ENCODE results near the gene WNT3. TPM values are rescaled to one million over a fixed set of nuclear protein-coding genes. Genes with fewer than 3 reads are reported as not detected.

The WNT3 gene
- total and polyA plus RNA-seq, 2 donors (not counting 3 experiments of a cell fraction or from before 2014, with no cell fraction given), result 1.4 to 2.1 TPM

DNA sequence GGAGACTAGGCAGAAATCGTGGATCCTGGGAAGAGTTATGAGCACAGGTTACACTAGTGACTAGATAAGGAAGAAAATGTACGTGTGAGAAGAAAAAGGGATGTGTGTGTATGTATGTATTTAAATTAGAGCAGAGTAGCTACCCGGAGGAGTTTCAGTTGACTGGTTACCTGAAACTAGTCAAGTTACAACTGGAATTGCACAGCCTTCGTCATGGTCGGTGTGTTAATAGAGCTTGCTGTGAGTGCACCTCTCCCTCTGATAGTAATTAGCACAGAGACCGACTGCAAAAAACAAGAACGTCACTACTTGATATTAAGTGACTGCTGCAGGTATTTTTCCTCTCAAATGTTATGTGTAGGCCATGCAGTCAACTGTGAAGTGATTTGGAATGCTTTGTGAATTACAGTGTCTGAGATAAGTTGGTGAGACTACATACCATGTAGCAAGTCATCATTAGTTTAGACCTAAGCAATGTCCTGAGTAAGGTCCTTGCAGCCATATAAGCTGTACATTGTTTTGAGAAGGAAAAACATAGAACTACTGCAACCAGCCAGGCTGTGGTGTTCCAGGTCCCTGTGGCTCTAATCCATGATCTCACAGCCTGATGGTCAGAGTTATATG, 95.7 kb downstream of the WNT3 start:
- ChIA-PET POLR2A (no interaction called here), CTCF (no interaction called here)
- intact Hi-C loops (cut with micrococcal nuclease), result loop anchor here (10.0 kb wide), 1 partner anchor 102 kb away; no protein-coding TSS in a partner anchor
- Histone ChIP-seq H3K4me3 (replicated peaks in 1 of 3; ENCODE audit: insufficient read depth in 1 of 3, low read depth in 1 of 3, low read length in 3 of 3) (no peak overlapping the region), H3K27me3 (ENCODE audit: control insufficient read depth in 2 of 2, insufficient read depth in 2 of 2, low read length in 2 of 2) (no peaks in the 10 kb centered on the region), H2AFZ (ENCODE audit: low read depth, low read length) (no peak overlapping the region), H3K9me3 (replicated peaks; ENCODE audit: control insufficient read depth, insufficient read depth, low read length) (no peaks in the 10 kb centered on the region), H3K4me1 (ENCODE audit: control insufficient read depth, extremely low read depth, insufficient read depth, low read length) (peaks cover 10% of the 10 kb centered on the region), H3K9me1 (replicated peaks; ENCODE audit: control insufficient read depth, extremely low read depth, insufficient read depth, low read length) (no peaks in the 10 kb centered on the region), H3K4me2 (ENCODE audit: insufficient read depth, low read length) (no peak overlapping the region), H3K27ac (ENCODE audit: insufficient read depth, low read depth, low read length) (no peak overlapping the region), H3K79me2 (ENCODE audit: control insufficient read depth, insufficient read depth, low read length) (no peaks in the 10 kb centered on the region), H3K9ac (replicated peaks; ENCODE audit: extremely low read depth, insufficient read depth, low read length) (no peak overlapping the region), H4K20me1 (replicated peaks; ENCODE audit: control insufficient read depth, extremely low read depth, insufficient read depth, low read length) (no peaks in the 10 kb centered on the region), H3K36me3 (ENCODE audit: control insufficient read depth in 2 of 2, extremely low read depth in 1 of 2, insufficient read depth in 2 of 2, low read length in 2 of 2) (no peaks in the 10 kb centered on the region)
- dilution Hi-C loops (cut with MboI; ENCODE audit: extremely low pct_ligation_motif_present, low sequenced_read_pairs), result no loop called here
- DNase-seq (ENCODE audit: low read depth, low spot score) (no peak), FAIRE-seq (no peak)
- no TSS peak for BruUV-seq (replicated peaks)
- no peak for TF ChIP-seq GATA2 (IDR thresholded peaks at IDR 0.05; ENCODE audit: insufficient read depth, insufficient read length, low read depth, low read length)
- no peak for TF ChIP-seq POLR2A (IDR thresholded peaks at IDR 0.05; ENCODE audit: low read depth, low read length)
- no peak for TF ChIP-seq EZH2 (IDR thresholded peaks at IDR 0.05; ENCODE audit: borderline replicate concordance, low read depth, low read length, severe bottlenecking)

DNA sequence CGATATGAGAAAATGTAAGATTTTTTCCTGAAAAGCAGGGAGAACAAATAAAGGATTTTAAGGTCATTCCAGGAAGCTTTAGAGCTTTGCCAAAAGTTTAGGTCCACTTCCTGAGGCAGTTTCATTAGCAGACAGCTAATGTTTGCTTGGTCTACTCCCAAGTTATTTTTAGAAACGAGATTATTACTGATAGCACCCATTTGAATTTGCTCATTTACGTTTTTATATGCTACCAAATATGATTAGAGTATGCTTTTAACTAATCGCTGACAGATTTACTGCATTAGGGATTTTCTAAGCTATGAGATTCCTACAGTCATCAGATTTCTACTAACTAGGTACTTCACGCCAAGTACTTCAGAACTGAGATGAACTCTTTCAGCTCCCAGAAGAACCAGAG, 98.1 kb downstream of the WNT3 start:
- FAIRE-seq (peak; percentile 66), DNase-seq (ENCODE audit: low read depth, low spot score) (peak; percentile 58)
- peaks cover 10% of the 10 kb centered on the region for H3K4me1 ChIP-seq (ENCODE audit: control insufficient read depth, extremely low read depth, insufficient read depth, low read length)
- H3K27ac ChIP-seq (ENCODE audit: insufficient read depth, low read depth, low read length), result no peak overlapping the region
- no peaks in the 10 kb centered on the region for H4K20me1 ChIP-seq (replicated peaks; ENCODE audit: control insufficient read depth, extremely low read depth, insufficient read depth, low read length)
- no peaks in the 10 kb centered on the region for H3K27me3 ChIP-seq (ENCODE audit: control insufficient read depth in 2 of 2, insufficient read depth in 2 of 2, low read length in 2 of 2)
- TF ChIP-seq EZH2 (IDR thresholded peaks at IDR 0.05; ENCODE audit: borderline replicate concordance, low read depth, low read length, severe bottlenecking) (no peak), POLR2A (IDR thresholded peaks at IDR 0.05; ENCODE audit: low read depth, low read length) (no peak), MYC (IDR thresholded peaks at IDR 0.05; ENCODE audit: low read depth, low read length) (no peak), JUN (IDR thresholded peaks at IDR 0.05; ENCODE audit: borderline replicate concordance, insufficient read depth, insufficient read length, low read depth) (no peak), POLR2AphosphoS5 (IDR thresholded peaks at IDR 0.05; ENCODE audit: insufficient read depth, low read depth, low read length) (no peak), FOS (IDR thresholded peaks at IDR 0.05; ENCODE audit: borderline replicate concordance, insufficient read depth, low read length) (no peak), GATA2 (IDR thresholded peaks at IDR 0.05; ENCODE audit: insufficient read depth, insufficient read length, low read depth, low read length) (no peak)
- TF ChIP-seq, protein P1, sequence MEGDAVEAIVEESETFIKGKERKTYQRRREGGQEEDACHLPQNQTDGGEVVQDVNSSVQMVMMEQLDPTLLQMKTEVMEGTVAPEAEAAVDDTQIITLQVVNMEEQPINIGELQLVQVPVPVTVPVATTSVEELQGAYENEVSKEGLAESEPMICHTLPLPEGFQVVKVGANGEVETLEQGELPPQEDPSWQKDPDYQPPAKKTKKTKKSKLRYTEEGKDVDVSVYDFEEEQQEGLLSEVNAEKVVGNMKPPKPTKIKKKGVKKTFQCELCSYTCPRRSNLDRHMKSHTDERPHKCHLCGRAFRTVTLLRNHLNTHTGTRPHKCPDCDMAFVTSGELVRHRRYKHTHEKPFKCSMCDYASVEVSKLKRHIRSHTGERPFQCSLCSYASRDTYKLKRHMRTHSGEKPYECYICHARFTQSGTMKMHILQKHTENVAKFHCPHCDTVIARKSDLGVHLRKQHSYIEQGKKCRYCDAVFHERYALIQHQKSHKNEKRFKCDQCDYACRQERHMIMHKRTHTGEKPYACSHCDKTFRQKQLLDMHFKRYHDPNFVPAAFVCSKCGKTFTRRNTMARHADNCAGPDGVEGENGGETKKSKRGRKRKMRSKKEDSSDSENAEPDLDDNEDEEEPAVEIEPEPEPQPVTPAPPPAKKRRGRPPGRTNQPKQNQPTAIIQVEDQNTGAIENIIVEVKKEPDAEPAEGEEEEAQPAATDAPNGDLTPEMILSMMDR (IDR thresholded peaks at IDR 0.05; ENCODE audit: extremely low read depth in 1 of 2, insufficient read depth in 1 of 2, low read depth in 1 of 2, low read length in 2 of 2), result no peak
- TF ChIP-seq, protein P2, sequence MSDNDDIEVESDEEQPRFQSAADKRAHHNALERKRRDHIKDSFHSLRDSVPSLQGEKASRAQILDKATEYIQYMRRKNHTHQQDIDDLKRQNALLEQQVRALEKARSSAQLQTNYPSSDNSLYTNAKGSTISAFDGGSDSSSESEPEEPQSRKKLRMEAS (IDR thresholded peaks at IDR 0.05; ENCODE audit: insufficient read depth, insufficient read length), result no peak
- peak overlapping the region; percentile 18 for H3K4me2 ChIP-seq (ENCODE audit: insufficient read depth, low read length)
- H2AFZ ChIP-seq (ENCODE audit: low read depth, low read length), result no peak overlapping the region
- H3K4me3 ChIP-seq (replicated peaks in 1 of 3; ENCODE audit: insufficient read depth in 1 of 3, low read depth in 1 of 3, low read length in 3 of 3), result no peak overlapping the region
- BruUV-seq (replicated peaks), result no TSS peak
- no peak overlapping the region for H3K9ac ChIP-seq (replicated peaks; ENCODE audit: extremely low read depth, insufficient read depth, low read length)
- CTCF ChIA-PET, result interaction anchor here (1.1 to 1.2 kb wide), 2 partner anchors 55 to 61 kb away, joined by 3 read pairs; no protein-coding TSS in a partner anchor
- dilution Hi-C loops (cut with MboI; ENCODE audit: extremely low pct_ligation_motif_present, low sequenced_read_pairs) (no loop called here), intact Hi-C loops (cut with micrococcal nuclease) (loop anchor here (10.0 kb wide), 1 partner anchor 104 kb away; no protein-coding TSS in a partner anchor)
- POLR2A ChIA-PET, result no interaction called here
- H3K79me2 ChIP-seq (ENCODE audit: control insufficient read depth, insufficient read depth, low read length), result no peaks in the 10 kb centered on the region
- no peaks in the 10 kb centered on the region for H3K9me1 ChIP-seq (replicated peaks; ENCODE audit: control insufficient read depth, extremely low read depth, insufficient read depth, low read length)
- H3K9me3 ChIP-seq (replicated peaks; ENCODE audit: control insufficient read depth, insufficient read depth, low read length), result no peaks in the 10 kb centered on the region
- no peaks in the 10 kb centered on the region for H3K36me3 ChIP-seq (ENCODE audit: control insufficient read depth in 2 of 2, extremely low read depth in 1 of 2, insufficient read depth in 2 of 2, low read length in 2 of 2)

Data from endothelial cell of umbilical vein (primary cell).